Dedifferentiated amniotic fluid mesenchymal stem cell (primary cell): Measurements from ENCODE around the gene SLC9A7.
A peak's percentile ranks its signal among the peaks of the same experiment; 100 is the strongest.
"Not testable (repeated sequence)": the region's sequence is repeated elsewhere in the genome, so short reads cannot be mapped to it uniquely, and the experiment has no call there.

Experiments
- DNase-seq: peaks from one replicate; pipeline ENCODE4 v3.0.0-alpha.2; 2016; ENCODE audit errors: extremely low spot score

Gene SLC9A7

GRCh38 chrX:46754586-46755061, 4.3 kb downstream of the SLC9A7 start:
- no peak for DNase-seq

GRCh38 chrX:46754036-46754435, 4.9 kb downstream of the SLC9A7 start:
- no peak for DNase-seq

- DNase-seq, result no peak
Observed at GRCh38 chrX:46750889-46751288, 8.0 kb downstream of the SLC9A7 start.

GRCh38 chrX:46744009-46744408, 14.9 kb downstream of the SLC9A7 start:
- DNase-seq, result no peak

- DNase-seq, result no peak
Observed at GRCh38 chrX:46743046-46743445, 15.9 kb downstream of the SLC9A7 start.

- DNase-seq, result no peak
Observed at GRCh38 chrX:46739736-46740135, 19.2 kb downstream of the SLC9A7 start.

GRCh38 chrX:46737462-46737861, 21.5 kb downstream of the SLC9A7 start:
- peak; percentile 61 for DNase-seq

GRCh38 chrX:46737041-46737440, 21.9 kb downstream of the SLC9A7 start:
- no peak for DNase-seq

GRCh38 chrX:46735622-46736021, 23.3 kb downstream of the SLC9A7 start:
- DNase-seq, result no peak

- DNase-seq, result no peak
Observed at GRCh38 chrX:46733226-46733625, 25.7 kb downstream of the SLC9A7 start.

- DNase-seq, result no peak
Observed at GRCh38 chrX:46730765-46731164, 28.2 kb downstream of the SLC9A7 start.

- DNase-seq, result no peak
Observed at GRCh38 chrX:46727441-46727840, 31.5 kb downstream of the SLC9A7 start.

- DNase-seq, result not testable (repeated sequence)
Observed at GRCh38 chrX:46723569-46723927, 35.4 kb downstream of the SLC9A7 start.

GRCh38 chrX:46722742-46723568, 36.0 kb downstream of the SLC9A7 start:
- no peak for DNase-seq

GRCh38 chrX:46716796-46717195, 42.1 kb downstream of the SLC9A7 start:
- DNase-seq, result no peak

GRCh38 chrX:46715997-46716396, 42.9 kb downstream of the SLC9A7 start:
- DNase-seq, result no peak

GRCh38 chrX:46715530-46715929, 43.4 kb downstream of the SLC9A7 start:
- no peak for DNase-seq

- no peak for DNase-seq
Observed at GRCh38 chrX:46713672-46714490, 45.0 kb downstream of the SLC9A7 start.

- no peak for DNase-seq
Observed at GRCh38 chrX:46712764-46713163, 46.2 kb downstream of the SLC9A7 start.

GRCh38 chrX:46710927-46711623, 47.8 kb downstream of the SLC9A7 start:
- DNase-seq, result no peak

- DNase-seq, result no peak
Observed at GRCh38 chrX:46710425-46710824, 48.5 kb downstream of the SLC9A7 start.

GRCh38 chrX:46707274-46707965, 51.5 kb downstream of the SLC9A7 start:
- no peak for DNase-seq
